SH-SY5Y (cell line): ENCODE data around the gene CLHC1.

Experiments
- GATA2 ChIP-seq: IDR thresholded peaks from 2 replicates; pipeline ENCODE4 v1.6.1; 2011; ENCODE audit warnings: mild to moderate bottlenecking, low read depth, low read length
- GATA3 ChIP-seq: IDR thresholded peaks from 2 replicates; pipeline ENCODE4 v1.6.1; 2011; ENCODE audit warnings: low read depth, mild to moderate bottlenecking, low read length, moderate library complexity

DNA sequence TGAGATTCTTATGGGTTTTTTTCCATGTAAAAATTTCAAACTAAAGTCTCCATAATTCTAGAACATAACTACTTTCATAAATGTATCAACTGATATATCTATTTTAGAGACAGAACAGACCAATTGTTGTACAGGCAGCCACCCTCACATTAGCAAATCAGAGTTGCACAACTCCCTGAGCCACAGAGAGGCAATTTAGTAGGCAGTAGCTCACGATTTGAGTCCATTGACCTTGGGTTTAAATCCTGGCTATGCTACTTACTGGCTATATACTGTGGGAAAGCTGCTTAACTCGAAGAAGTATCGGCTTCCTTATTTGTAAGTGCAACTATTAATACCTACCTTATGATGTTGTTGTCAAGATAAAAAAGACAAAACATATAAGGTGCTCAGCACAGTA is 20.7 kb upstream of the CLHC1 start:
- TF ChIP-seq GATA2 (no peak), GATA3 (no peak)
